Measurements from ENCODE around the gene FAM217B.

- TF ChIP-seq, protein P1, sequence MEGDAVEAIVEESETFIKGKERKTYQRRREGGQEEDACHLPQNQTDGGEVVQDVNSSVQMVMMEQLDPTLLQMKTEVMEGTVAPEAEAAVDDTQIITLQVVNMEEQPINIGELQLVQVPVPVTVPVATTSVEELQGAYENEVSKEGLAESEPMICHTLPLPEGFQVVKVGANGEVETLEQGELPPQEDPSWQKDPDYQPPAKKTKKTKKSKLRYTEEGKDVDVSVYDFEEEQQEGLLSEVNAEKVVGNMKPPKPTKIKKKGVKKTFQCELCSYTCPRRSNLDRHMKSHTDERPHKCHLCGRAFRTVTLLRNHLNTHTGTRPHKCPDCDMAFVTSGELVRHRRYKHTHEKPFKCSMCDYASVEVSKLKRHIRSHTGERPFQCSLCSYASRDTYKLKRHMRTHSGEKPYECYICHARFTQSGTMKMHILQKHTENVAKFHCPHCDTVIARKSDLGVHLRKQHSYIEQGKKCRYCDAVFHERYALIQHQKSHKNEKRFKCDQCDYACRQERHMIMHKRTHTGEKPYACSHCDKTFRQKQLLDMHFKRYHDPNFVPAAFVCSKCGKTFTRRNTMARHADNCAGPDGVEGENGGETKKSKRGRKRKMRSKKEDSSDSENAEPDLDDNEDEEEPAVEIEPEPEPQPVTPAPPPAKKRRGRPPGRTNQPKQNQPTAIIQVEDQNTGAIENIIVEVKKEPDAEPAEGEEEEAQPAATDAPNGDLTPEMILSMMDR (conservative IDR thresholded peaks at IDR 0.05), result no peak
- no peak for TF ChIP-seq ZFX (IDR thresholded peaks at IDR 0.05)
These were observed 32.0 kb downstream of the FAM217B start for GRCh38 chr20:59972037-59972801.
